ENCODE measurements around the gene CD69.
"Not testable (repeated sequence)": the region's sequence is repeated elsewhere in the genome, so short reads cannot be mapped to it uniquely, and the experiment has no call there.

Gene CD69

DNA sequence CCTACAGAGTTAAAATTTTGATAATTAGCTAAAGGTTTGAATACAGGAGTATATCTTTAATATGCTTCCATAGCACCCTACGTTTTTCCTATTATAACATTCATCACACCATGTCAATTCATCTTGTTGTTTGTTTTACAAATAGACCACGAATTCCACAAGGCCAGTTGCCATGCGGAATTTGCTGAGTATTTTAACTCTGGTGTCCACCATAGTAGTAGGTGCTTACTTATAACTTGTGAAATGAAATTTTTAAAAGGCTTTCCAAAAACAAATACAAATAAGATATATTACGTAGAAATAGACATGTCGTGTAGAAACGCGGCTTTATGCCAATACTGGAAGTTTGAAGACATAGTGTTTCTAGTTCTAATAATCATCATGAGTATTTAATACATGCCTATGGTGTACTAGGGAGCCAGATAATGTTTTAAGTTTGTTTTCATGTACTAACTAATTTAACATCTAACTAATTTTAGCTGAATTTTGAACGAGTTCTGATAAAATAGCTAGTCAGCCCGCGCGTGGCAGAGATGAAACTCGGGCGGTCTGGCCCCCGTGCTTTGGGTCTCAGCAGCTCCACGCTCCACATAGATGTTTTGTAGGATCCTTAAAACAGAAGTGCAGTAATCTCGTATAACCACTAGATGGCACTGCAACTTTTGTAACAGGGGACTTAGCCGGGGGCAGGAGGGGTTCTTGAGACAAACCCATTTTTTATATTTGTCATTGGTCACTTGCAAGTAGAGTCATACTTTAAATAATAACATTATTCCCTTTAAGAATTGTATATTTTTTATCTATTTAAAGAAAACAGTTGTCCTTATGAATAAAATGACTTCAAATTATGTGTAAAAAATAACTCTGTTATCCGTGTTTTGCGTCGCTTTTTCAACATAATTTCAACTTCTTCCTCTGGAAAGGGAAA, 10.2 kb downstream of the CD69 start:
- no peak for DNase-seq (ENCODE audit: low read depth, low spot score)

DNA sequence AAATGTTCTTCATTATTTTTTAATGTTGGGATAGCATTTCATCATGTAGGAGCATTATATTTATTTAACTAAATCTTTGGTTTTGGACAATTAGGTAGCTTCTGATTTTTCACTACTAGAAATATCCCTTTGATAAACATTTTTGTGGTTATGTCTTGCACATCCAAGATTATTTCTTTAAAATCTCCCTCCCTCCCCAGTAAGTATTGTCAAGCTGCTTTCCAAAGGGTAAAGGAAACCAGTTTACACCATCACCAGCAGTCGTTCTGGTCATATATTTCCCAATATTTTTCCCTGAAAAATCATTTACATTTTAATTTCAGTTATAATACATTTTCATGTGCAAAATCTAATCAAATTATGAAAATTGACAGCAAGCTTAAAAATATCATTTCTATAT, 11.1 kb downstream of the CD69 start:
- no peak for DNase-seq (ENCODE audit: low read depth, low spot score)

DNA sequence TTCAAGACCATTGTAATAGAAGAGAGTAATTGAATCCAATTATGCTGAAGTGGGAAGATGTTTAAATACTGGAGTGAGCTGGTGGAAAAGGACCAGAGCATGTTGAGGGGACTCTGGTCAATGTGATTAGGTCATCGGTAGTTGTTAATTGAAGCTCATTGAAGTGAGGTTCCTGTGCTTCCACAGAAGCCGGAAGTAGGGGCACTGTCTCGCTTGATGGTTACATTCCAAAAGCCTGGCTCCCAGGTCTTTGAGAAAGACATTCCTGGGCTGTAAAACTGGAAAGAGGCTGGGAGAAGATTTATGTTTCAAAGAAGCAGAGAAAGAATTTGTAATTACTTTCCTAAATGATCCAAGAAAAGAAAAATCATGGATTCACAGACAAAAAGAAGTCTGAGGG, 15.5 kb downstream of the CD69 start:
- no peak for DNase-seq (ENCODE audit: low read depth, low spot score)

DNA sequence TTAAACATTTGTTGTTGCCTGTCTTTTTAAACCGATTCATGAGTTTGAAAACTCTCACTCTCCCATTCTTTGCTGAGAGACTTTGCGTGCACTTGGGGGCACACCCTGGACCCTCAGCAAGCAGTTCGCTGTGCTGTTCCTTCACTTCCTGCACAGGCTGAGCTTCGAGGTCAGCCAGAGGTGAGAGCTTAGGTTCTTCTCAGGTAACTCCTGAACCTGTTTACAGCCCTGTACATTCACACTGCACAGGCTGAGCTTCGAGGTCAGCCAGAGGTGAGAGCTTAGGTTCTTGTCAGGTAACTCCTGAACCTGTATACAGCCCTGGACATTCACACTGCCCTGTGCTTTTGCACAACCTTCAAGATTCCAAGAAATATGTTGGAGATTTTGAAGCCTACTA, 18.0 kb downstream of the CD69 start:
- DNase-seq (ENCODE audit: low read depth, low spot score), result no peak

DNA sequence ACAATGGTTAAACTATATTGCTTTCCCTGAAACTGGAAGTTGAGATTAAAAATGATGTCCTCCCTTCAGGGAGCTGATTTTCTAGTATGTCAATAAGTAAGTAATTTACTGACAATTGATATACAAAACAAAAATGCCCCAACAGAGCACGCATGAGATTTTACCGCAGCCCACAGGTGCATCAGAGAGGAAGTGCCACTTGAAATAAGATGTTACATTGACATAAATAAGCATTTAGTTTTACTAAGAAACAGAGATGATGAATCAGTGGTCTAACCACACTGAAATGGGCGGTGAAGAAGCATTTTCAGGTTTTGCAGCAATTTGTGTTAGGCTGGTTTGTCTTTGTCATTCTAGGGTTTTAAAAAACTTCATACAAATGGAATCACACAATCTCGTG, 19.0 kb downstream of the CD69 start:
- no peak for DNase-seq (ENCODE audit: low read depth, low spot score)

DNA sequence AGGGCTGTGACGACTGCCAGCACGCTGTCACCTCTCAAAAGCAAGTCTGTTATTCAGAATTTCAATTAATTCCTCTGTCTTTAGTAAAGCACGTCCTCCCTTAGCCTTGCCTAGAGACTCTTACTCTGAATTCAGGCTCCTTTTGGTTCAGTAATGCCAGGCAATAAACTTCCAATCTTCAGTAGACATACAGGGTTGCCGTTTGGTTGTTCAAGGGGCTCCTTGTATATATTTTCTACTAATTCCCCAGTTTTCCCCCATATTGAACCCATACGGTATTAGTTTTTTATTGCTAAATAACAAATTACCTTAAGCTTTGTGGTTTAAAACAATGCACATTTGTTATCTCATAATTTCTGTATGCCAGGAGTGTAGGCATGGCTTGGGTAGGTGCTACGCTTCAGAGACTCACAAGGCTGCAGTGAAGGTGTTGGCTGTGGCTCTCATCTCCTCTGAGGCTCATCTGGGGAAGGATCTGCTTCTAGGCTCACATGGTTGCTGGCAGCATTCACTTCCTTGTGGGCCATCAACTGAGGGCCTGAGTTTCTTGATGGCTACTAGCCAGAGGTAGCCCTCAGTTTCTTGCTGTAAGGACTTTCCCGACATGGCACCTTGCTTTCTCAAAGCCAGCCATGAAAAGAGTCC, 20.5 kb downstream of the CD69 start:
- DNase-seq (ENCODE audit: low read depth, low spot score), result no peak

DNA sequence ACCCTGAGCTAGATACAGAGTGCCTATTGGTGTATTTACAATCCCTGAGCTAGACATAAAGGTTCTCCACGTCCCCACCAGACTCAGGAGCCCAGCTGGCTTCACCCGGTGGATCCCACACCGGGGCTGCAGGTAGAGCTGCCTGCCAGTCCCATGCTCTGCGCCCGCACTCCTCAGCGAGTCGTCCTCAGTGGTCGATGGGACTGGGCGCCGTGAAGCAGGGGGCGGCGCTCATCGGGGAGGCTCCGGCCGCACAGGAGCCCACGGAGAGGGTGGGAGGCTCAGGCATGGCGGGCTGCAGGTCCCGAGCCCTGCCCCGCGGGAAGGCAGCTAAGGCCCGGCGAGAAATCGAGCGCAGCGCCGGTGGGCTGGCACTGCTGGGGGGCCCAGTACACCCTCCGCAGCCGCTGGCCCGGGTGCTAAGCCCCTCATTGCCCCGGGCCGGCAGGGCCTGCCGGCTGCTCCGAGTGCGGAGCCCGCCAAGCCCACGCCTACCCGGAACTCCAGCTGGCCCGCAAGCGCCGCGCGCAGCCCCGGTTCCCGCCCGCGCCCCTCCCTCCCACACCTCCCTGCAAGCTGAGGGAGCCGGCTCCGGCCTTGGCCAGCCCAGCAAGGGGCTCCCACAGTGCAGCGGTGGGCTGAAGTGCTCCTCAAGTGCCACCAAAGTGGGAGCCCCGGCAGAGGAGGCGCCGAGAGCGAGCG, 21.1 kb downstream of the CD69 start:
- not testable (repeated sequence) for DNase-seq (ENCODE audit: low read depth, low spot score)

DNA sequence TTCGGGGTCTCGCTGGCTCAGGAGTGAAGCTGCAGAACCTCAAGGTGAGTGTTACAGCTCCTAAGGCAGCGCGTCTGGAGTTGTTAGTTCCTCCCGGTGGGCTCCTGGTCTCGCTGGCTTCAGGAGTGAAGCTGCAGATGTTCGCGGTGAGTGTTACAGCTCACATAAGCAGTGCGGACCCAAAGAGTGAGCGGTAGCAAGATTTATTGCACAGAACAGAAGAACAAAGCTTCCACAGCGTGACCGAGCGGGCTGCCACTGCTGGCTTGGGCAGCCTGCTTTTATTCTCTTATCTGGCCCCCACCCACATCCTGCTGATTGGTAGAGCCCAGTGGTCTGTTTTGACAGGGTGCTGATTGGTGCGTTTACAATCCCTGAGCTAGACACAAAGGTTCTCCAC, 21.8 kb downstream of the CD69 start:
- not testable (repeated sequence) for DNase-seq (ENCODE audit: low read depth, low spot score)

DNA sequence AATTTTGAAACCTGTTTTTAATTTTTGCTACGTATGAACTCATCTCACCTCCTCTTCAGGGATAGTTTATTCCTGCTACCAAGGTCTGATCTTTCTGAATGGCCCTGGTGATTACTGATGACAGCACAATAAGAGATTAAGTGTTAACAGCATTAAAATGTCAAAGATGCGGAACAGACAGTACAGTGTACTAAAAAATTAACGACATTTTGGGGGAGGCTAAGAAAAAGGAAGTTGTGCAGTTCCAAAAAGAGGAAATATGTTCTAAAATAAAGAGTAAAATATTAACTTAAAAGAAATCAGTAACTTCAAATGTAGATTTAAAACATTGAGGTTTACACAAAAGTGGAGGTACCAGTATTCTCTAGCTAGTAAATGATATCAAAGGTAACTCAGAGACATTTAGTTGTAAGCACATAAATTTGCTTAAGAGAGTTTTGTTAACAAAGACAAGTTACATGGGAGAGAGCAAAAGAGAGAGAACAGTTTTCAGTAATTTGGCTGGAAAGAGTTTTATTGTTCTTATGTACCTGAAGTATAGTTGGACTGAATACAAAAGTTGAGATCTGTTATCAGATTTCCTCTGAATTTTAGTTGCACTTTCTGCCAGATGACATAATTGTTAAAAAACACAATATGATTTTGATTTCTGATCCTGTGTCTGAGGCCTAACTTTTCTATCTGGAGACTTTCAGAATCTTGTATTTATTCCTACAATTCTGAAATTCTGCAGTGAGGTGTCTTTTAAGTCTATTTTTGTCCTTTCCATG, 23.6 kb downstream of the CD69 start:
- DNase-seq (ENCODE audit: low read depth, low spot score), result no peak

DNA sequence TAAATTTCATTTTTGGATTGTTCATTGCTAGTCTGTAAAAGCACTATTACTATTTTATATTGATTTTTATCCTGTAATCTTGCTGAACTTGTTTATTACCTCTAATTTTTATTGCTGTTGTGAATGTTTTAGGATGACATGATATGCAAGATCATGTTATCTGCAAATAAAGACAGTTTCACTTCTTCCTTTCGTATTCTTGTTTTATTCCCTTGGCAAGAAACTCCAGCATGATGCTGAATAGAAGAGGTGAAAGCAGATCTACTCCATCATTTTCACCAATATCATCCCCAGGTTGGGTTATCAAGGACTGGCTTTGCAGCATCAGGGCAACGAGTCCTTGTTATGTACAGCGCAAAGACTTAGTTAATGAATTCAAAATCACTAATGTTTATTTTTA, 25.1 kb downstream of the CD69 start:
- no peak for DNase-seq (ENCODE audit: low read depth, low spot score)

DNA sequence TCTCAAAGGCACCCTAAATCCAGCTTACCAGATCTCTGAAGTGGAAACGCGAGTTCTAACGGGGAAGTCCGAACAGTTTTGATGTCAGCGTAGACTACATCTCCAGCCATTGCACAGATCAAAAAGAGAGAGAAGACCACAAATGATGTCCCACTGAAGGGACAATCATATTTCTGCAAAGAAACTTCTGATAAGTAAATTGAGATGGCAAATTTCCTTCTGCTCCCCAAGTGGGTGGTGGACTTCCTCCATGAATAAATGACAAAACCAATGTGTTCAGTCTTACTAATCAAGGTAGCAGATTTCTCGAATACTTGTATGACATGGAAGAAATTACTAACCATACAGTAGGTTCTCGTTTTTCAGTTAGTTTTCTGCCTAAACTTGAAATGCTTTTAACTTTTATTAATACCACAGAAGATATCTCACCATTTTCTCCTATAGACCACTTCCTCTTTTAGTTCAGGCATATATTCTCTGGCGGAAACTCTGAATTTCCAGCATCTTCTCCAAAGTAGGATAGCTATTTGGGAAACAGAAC, 27.7 kb downstream of the CD69 start, which contains the start of gene CLECL1:
Gene CLECL1, minus strand, starts transcription at position 177 of the 541 bp plus-strand sequence.
- DNase-seq (ENCODE audit: low read depth, low spot score), result no peak

DNA sequence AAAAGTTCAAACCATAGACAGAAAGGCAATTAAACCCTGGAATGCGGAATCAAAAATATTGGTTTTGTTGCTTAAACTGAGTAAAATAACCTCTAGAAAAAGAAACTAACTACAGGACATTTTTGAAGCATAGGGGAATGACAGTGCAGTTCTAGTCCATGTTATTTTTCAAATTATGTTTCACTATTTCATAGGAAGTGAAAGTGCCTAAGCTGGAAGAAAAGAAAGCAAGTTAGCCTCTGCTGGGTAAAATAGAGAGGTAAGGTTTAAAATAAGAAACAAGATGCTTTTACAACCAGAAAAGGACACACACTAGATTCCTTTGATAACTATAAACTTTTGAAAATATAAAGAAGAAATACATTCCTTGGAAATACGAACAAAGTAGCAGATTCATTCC, 28.9 kb downstream of the CD69 start:
- DNase-seq (ENCODE audit: low read depth, low spot score), result no peak

DNA sequence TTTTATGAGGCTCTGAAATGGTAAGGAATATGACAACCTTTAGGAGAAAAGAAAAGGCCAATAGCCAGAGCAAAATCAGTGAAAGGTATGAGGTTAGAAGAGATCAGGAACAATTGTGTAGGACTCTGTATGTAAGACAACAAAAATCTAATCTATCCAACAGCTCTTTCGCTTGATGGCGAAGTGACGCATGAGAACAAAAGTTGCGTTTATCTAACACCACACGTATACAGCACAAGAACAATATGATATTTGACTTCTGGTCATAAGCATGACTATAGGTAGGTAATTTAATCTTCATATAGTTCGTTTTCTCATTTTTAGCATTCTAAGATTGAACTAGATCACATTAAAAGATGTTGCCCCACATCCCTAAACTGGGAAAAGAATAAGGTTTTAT, 29.3 kb downstream of the CD69 start:
- no peak for DNase-seq (ENCODE audit: low read depth, low spot score)

DNA sequence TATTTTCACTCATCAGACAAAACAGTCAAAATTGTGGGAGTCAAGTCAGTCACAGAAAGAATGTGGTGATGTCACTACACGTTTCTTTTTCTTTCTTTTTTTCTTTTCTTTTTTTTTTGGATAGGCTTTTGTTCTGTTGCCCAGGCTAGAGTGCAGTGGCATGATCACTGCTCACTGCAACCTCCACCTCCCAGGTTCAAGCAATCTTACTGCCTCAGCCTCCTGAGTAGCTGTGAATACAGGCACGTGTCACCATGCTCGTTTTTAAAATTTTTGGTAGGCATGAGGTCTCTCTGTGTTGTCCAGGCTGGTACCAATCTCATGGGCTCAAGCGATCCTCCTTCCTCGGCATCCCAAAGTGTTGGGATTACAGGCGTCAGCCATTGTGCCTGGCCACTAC, 30.1 kb downstream of the CD69 start:
- no peak for DNase-seq (ENCODE audit: low read depth, low spot score)

DNA sequence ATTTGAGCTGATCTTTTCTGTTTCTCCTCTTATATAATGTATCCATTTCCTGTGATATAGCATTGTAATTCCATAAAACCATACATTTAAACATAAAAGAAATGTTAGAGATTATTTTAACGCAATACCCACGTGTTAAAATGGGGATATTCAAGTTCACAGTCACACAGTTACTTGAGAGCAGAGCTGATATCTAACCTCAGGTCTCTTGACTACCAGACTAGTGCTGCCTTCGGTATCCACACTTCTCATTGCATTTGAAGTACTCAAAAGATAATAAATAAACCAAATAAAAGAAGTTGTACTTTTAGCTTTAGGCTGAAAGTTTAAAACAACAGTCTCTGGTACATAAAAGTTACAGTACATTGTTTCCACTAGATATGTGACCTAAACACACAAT, 30.7 kb downstream of the CD69 start:
- no peak for DNase-seq (ENCODE audit: low read depth, low spot score)

DNA sequence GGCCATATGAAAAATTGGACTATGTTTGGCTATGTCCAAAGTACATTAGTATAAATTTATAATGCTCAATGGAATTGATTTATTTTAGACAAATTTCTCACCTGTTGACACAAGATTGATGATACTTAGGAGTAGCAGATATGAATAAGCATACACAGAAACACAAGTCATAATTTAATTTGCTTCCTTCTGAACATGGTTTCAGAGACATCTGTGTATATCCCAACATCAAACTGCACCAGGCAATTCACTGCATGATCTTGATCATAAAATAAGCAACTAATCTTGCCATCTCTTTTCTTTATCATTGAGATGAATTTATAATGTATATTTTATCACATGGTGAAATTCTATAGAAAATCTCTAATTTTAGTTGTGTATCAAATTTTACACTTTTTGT, 31.6 kb downstream of the CD69 start:
- no peak for DNase-seq (ENCODE audit: low read depth, low spot score)

DNA sequence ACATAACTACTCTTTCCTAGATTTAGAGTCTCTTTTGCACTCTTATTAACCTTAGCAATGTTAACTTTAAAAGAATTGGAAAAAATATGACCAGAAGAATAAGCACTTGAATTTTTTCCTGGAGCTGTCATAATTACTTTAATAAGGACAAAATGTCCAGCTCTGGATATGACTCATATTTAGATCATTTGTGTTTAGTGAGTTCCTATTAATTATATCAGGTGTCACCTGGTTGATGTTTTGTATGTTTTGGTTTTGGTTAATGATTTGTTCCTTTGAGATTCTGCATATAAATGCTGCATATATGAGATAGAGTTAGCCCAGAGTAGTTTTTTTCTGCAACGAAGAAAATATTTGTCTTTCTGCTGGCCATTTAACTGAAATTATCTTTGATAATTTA, 32.9 kb downstream of the CD69 start:
- DNase-seq (ENCODE audit: low read depth, low spot score), result no peak

DNA sequence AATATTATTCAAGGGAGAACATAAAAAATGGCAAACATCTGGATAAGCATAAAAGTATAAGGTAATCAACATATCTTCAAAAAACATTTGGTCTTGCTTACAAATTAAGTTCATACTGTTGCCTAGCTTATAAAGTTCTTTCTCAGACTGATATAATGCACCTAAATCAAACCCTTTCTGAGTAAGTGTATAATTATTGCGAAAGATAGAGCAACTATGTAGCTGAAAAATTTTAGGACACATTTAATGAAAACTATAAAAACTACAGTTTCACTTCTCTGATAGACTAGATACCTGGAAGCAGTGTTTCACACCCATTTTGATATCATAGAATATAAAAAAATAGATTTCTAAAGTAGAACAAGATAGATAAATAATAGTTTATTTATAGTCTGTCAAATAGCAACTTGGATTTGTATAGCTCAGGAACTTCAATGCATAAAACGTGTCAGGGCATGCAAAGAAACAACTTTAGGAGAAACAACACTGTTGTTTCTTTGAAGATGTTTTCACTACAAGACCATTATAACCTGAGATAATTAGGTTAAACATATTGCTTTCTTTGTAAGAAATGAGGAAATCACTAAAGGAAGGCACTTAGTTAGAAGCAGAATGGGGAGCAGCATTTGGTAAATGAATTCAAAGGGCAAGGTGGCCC, 35.4 kb downstream of the CD69 start:
- no peak for DNase-seq (ENCODE audit: low read depth, low spot score)

DNA sequence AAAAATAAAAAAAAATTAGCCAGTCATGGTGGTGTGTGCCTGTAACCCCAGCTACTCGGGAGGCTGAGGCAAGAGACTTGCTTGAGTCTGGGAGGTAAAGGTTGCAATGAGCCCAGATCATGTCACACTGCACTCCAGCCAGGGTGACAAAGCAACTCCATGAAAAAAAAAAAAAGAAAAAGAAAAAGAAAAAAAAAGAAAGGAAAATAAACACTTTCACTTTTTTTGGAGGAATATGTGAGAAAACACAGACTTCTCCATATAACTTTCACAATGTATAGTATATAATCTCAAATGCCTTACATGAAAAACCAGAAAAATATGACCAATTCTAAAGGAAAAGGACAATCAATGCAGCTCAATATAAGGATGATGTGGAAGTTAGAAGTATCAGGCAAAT, 36.7 kb downstream of the CD69 start:
- no peak for DNase-seq (ENCODE audit: low read depth, low spot score)

DNA sequence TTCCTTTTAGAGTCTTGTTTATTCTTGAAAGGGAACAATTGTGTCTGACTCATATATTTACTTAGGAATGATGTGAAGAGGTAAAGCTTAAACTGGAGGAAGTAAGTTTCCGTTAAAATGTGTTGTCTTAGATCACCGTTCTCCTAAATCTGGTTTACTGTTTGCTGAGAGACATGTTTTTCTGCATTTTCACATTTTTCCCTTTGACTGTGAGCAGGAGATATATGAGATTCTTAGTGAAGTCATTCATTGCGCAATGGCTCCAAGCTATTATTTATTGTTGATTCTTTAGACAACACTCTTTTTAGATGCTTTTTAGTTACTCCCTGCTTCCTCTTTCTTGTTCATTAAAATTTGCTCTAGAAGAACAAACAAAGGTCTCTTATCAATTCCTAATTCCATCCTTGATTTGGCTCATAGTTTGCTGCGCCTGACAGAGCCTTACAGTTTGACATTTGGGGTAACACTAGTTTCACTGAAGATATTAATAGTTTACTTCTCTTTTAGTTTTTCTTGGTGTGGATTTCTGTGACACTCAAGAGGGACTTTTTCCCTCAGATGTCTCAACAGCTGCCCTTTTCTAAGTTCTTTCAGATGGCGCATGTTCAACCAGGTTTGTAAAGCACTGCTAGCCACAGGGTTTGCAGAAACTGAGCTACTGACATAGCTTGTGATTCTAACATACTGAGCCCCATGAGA, 39.2 kb downstream of the CD69 start:
- DNase-seq (ENCODE audit: low read depth, low spot score), result no peak

All from brain pericyte (primary cell).